Hematopoietic multipotent progenitor cell treated with erythropoietin and hydrocortisone succinate and interleukin-3 and kit ligand, for 17 days (in vitro differentiated cells): Measurements from ENCODE around the gene SORCS2.

Experiments used
- DNase-seq: peaks from one replicate; pipeline ENCODE4 v3.0.0-alpha.2; 2015; ENCODE audit warnings: low spot score

The SORCS2 gene

DNA sequence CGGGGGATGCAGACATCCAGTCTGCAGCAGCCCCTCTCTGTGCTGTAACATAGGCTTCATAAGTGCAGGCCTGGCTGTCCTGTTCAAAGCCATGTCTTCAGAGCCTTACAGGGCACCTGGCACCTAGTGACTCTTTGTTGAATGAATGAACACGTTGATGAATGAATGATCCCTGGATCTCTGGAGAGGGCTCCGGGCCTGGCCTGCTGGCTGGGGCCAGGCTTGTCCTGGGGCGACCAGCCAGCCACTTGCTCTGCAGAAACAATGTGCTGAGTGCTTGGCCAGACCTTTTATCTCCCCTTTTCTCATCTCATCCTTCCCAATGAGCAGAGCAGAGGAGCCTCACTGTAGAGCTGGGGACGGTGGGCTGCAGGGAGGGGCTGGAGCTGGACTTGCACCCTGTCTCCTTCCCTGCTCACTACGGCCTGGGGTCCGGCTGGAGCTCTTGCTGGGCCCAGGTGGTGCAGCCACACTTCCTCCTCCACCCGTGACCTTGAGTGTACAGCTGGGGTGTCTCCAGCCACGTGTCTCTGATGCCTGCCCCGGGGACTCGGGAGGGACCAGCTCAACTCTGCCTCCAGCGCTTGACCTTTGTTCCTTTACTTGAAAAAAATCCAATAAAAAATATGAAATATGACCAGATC, 164.5 kb downstream of the SORCS2 start:
- no peak for DNase-seq

DNA sequence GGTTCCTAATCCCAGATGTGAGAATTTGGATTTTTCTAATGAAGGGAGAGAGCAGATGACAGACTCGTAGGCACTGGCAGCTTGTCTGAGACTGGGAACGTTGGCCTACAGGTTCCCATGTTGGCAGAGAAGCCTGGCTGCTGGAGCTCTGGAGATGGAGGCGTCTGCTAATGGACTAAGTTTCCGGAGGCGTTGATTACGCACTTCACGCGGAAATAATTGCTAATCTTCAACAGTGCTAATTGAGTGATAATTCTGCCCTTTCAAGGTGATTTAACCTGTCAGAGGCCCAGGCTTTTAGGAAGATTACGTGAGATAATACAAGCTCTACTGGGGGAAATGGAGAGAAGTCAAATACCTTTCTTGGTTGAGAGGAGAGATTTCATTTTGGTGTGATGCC, 165.0 kb downstream of the SORCS2 start:
- no peak for DNase-seq

DNA sequence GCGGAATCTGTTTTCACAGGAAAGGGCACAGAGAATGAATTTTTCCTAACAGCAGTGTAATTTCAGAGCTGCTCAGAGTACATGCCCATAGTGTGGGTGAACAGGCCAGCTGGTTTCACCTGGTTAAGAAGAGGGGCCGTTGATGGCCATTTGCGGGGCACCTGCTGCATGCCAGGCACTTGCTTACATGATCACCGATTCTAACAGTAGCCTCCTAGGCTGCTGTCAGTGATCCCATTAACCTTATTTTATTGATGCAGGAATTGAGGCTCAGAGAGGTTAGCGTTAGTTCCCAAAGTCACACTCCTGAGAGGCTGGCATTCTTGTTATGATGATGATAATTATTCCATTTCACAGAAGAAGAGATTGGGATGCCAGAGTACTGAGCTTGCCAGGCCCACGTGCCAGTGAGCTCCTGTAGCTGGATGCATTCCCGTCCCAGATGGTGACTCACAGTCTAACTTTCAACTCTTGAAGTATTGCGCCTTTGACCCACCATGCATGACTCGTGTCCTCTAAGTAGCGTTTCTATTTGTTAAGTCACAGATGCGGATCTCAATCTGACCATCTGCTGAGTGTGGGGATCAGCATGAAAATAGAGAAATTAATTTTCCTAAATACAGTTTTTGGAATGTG, 165.9 kb downstream of the SORCS2 start:
- DNase-seq = no peak

DNA sequence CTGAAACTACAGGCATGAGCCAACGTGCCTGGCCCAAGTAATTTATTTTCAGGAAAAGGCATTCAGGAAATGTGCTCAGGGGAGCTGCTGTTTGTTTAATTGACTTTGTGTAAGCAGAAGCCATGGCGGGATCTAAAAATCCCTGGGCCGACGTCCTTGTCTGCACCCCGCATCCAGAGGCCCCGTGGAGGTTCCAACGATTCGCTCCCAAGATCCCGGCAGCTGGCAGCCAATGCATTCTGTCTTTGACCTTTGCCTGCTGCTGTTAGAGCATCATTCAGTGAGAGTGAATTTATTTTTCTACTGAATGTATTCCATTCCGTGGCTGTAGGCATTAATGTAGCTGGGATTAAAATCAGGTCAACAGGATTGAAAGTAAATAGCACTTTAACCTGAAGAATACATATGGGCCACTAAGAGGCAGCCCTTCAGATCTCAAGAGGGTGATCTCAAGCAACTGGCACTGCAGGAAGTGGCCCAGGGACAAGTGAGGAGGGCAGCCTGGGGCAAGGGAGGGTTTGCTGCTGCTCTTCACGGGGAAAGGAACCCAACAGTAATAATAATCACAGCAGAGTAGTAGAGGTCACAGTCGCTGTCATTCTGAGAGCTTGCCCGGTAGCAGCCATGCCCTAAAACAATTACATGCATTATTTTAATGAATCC, 167.2 kb downstream of the SORCS2 start:
- DNase-seq = no peak

DNA sequence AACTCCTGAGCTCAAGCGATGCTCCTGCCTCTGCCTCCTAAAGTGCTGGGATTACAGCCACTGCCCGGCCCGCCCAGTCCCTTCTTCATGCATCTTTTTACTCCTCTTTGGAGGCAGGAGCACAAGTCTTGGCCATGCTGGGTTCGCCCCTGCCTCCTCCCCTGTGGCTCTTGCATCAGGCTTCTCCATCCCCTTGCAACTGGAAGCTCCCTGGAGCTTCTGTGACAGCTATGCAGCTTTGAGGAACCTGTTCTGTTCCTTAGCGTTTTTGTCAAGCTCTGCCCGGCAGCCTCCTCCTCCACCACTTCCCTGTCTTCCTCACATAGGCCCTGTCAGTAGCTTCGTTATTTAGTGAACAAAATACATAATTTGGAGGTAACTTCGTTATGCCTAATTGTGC, 168.5 kb downstream of the SORCS2 start:
- no peak for DNase-seq

DNA sequence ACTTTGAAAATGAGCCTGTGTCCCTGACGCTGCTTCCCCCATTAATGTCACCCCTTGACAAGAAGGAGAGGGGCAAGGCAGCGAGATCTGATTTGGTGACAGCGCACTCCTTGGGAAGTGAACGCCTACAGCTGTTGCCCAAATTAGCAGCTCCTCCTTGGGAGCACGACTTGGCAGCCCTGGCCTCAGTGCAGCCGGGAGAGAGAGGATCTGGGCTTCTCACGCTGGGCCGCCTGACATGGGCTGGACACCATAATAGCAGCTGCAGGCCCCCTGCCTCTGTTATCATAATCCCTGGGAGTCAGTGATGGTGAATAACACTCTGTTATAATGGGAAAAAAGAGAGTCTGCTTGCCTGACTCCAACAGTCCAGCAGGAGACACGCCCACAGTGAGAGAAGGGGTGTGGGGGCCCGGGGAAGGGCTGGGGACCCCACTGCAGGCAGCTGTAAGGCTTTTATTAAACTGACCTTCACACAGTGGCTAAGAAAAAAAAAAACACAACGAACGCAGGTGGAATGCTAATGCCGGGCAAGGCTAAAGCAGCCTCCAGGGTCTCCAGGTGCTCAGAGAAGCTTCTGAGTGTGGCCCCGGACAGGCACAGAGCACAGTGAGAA, 169.1 kb downstream of the SORCS2 start:
- DNase-seq = no peak

DNA sequence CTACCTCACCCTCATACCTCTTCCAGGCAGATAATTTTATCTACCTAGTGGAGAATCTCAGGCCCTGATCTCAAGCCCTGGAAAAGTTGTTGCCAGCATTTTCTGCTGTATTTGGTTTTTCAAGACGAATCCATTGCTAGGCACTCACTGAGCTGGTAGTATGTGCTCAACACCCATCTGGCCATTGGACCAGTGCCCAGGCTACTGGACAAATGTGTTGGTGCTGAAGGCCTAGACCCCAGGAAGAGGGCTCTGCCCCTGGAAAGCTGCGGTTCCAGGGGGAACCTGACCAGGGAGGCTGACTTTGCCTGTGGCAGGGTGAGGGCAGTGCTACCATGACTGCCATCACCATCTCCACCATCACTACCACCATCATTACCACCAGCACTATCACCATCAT, 170.0 kb downstream of the SORCS2 start:
- no peak for DNase-seq

DNA sequence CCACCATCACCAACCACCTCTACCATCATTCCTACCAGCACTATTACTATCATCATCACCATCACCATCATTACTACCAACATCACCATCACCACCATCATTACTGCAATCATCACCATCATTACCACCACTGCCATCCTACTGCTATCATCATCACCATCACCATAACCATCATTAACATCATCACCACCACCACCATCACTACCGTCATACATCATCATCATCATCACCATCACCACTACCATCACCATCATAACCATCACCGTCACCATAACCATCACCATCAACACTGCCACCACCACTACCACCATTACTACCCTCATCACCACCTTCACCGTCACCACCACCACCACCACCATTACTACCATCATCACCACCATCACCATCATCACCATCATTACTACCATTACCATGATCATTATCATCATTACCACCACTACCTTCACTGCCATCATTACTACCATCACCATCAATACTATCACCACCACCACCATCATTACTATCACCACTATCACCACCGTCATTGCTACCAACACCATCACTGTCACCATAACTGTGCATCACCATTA, 170.6 kb downstream of the SORCS2 start:
- no peak for DNase-seq

DNA sequence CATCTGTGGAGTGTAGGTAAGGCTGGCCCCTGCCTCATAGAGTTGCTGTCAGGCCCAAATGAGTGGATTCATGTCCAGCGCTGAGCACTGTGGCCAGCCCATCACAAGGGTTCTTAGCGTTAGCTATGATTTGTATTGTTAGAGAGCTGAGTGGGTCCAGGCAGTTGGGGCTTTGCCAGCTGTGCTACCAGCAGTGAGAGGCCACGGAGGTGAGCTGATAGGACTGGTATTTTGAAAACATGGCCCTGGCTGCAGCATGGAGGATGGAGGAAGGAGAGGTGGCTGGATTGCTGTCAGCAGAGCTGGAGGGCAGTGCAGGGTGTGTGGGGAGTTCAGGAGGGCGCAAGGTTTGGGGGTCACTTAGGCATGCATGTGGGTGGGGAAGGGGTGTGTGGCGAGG, 172.6 kb downstream of the SORCS2 start:
- no peak for DNase-seq

DNA sequence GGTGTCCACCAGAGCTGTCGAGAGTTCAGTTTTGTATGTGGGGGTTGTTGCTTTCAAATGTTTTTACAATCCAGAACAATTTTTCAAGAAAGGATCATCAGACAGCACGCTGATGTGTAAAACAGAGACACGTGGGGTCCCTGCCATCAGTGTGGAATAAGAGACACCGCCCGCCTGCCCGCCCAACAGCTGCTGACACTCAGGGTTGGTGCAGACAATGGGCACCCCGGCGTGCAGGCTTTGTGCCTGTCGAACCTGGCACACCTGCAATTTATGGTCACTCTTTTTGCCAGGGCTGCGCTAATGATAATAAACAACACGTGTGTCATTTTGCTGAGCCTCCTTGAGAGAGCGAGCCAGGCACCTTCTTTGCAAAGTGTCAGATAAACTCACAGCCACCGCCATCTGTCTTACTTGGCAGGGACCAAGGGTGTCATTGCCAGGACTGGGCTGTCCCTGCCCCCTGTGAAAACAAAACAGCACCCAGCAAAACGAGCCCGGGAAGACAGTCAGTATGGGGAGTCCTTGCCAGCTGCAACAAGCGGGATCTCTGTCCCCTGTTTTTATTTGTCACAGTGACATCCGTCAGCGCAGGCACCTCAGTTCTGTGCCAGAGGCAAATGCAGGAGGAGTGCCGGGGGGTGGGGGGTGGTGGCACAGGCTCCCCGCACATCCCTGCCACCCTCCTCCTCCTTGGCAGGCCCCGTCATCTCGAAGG, 173.3 kb downstream of the SORCS2 start:
- no peak for DNase-seq

DNA sequence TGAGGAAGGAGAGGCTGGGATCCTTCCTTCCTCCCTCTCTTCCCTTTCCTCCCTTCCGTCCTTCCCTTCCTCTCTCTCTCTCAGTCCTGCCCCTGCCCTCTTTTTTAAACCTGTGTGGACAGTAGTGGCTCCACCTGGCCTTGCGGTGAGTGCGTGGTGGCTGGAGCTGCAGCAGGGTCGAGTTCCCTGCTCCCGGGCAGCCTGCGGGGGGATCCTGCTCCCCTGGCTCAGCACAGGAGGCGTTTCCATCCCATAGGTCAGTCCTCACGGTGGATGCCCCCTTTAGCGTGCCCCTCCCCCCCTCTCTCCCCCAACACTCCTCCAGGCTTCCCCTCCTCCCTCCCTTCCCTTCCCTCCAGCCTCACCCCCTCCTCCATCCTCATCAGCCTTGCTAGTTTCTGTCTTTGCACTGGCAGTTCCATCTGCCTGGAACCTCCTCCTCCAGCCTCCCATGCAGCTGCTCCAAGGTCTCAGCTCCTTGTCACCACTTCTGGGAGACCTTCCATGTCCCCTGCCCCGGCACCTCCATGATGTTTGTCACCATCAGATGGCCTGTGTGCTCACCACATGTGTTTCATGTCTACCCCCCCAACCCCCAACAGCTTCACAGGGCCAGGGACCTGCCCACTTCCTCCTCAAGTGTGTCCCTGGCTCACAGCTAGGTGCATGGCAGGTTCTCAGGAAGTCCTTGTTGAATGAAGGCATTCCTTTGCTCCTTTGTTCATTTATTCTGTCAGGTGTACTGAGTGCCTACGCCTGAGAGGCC, 174.0 kb downstream of the SORCS2 start:
- DNase-seq = no peak

DNA sequence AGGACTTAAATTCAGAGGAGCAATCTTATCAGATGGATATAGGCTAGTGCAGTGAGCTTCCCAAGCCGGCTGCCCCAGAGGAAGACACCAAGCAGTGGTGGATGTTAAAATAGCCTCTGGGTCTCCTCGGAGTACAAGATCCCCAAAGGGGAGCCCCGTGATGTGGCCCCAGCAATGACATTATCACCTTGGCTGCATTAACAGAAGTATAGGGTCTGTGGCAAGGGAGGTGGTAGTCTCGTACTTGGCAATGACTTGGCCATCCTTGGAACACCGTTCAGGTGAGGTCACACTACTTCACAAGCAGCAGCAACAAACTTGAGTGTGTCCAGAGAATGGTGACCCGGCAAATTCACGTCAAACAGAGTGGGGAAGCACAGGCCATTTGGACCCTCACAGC, 174.6 kb downstream of the SORCS2 start:
- no peak for DNase-seq

DNA sequence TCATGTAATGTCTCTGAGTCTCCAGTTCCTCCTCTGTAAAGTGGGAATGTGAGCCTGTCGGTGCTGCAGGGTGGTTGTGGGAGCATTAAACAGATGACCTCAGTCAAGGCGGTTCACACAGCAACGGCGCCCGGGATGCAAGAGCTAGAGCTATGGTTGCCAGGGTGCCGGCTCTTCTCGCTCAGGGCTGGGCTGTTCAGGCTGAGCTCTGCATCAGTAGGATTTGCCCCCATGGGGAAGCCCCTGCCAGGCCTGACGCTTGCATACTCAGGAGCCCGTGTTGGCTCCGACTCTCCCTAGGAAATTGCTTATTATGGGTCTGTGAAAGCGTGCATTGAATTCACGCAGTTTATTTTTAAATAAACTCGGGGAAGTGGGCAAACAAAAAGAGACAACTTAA, 175.1 kb downstream of the SORCS2 start:
- no peak for DNase-seq

DNA sequence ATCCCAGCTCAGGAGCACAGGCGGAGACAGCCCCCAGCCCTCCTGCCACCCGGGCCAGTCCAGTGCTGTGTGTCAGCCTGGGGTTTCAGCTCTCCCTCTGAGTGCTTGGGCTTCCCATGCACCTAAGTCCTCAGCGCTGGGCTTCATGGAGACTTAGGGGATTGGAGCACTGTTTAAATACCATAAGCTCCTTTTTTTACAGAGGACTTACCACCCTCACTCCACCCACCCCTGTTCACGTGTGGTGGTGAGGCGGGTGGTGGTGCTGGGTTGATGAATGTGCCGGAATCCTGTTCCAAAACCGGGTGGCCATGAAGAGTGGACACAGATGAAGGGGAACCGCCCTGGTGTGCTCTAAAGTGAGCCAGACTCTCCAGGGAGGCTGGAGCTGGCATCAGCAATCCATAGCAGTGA, 175.5 kb downstream of the SORCS2 start:
- no peak for DNase-seq

DNA sequence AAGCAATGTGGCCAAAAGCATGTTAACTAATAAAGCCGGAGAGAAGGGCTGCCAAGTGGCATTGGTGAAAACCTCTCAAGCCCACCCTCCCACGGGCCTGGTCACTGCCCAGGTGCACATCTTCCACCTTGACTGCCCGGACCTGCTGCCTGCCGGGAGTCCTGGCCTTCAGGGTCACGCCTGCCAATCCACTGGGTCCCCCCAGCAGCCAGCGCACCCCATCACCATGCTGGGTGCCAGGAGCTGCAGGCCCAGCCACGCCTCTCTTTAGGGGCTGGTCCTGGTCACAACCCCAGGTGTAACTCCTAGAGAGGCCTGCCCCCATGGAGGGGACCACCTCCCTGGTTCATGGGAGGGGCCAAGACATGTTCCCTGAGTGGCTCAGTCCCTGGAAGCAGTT, 176.0 kb downstream of the SORCS2 start:
- no peak for DNase-seq

DNA sequence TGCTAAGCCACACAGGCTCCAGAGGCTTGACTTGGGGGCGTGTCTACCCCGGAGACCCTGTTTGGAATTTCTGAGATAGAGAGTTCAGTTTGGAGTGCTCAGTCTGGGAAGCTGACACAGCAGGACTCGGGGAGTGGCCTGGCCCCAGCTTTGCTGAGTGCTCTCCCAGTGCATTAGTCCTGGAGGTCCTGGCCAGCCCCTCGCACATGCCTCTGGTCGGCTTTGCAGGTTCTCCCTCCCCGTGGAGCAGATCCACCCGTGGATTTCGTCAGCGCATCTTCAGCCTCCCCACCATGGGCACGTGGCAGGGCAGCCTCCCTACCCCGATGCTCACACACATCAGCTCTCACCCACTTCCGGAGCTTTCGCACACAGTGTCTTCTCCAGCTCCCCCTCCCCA, 177.2 kb downstream of the SORCS2 start:
- DNase-seq = no peak

DNA sequence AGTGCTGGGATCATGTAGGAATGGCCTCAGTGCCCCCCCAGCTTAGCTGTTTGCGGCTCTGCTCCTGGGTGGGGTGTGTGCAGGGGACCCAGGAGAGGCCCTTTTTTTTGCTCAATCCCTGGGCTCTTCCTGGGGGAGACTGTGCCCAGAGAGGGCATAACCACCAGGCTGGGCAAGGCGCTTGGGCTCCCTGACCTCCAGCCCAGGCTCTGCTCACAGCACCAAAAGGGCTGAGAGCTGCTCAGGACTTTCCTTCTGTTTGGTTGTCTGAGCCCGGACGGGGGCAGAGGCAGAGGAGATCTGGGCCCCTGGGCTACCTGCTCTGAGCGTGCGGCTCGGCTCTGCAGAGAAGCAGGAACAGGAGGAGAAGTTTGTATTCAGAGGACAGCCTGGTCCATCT, 177.7 kb downstream of the SORCS2 start:
- DNase-seq = no peak

DNA sequence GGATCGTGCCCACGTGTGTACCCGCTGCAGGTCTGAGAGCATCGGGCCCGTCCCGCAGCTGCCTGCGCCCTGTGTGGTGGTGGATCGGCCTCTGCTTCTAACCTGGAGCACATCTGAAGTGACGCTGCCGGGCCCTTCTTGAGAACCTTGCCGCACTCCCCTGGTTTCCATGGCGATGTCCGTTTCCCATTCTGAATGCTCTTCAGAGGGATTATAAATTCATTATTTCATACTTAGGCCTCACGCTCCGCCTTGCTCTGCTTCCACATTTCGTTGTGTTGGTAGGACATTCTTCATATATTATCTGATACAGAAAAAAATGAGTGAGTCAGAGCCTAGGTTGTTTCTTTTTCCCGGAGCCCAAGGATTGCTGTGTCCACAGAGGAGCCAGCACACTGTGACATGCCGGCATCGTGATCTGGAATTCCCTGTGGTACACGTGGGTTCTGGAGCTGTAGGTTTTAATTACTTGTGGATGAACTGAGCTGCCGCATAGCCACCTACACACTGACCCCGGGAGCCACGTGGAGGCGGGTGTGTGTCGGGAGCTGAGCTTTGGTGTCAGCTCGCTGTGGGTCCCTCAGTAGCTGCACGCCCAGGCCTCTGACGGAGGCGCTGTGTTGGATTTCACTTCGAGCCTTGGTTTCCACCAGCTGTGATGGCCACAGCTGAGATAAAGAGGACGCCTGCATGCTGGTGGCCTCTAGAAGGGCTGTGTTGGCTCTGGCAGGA, 179.0 kb downstream of the SORCS2 start:
- DNase-seq = no peak

DNA sequence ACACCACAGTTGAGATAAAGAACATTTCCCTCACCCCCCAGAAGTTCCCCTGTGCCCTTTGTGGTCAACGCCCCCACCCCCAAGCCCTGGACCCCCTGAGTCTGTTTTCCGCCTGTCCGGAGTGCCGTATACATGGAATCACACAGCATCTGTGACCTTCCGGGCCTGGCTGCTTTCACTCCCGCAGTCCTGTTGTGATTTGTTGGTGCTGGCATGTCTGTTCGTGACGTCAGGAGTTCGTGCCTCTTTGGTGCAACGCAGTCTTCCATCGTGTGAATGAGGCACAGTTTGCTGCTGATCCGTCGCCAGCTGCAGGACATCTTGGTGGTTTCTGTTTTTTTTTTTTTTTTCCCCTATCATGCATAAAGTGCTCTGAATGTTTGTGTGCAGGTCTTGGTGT, 180.3 kb downstream of the SORCS2 start:
- no peak for DNase-seq

DNA sequence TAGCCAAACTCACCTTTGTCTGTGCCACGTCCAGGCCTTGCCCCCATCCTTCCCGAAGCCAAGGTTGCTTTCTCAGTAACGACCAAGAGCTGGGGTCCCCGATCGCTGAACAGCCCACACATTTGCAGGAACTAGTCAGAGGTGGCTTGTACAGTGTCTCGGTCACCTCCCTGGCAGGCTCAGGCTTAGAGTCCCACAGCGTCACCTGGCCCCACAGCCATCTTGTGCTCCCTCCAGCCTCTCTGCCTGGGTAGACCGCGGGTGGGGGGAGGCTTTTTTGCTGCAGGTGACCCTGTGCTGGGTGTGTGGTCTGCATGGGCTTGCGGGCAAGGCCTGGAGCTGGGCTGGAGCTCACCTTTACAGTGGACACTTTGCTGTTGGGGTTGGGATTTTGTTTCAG, 182.2 kb downstream of the SORCS2 start:
- no peak for DNase-seq

DNA sequence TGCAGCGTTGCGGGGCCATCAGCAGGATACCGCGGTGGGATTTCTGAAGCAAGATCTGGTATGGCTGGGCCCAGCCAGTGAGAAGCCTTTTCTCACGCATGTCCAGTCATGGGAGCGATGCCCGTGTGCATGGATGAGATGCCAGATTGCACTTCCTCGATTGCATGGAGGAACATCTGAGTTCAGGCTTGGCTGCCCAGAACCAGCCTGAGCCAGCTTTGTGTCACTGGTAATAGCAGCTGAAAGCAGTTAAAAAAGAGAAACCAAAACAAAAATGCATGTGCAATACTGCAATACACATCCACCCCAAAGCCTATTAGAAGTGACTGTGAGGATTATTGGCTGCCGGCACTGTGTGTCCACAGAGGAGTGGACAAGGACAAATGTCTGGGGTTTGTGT, 183.1 kb downstream of the SORCS2 start:
- no peak for DNase-seq
